GM21786 (cell line): ENCODE measurements around the gene TFAP2D.

Source experiments
- ATAC-seq: cut with Tn5 transposase; IDR thresholded peaks from one replicate; pipeline ENCODE4 v1.9.1; 2021; ENCODE audit not compliant: unreplicated experiment

TFAP2D gene

GRCh38 chr6:50713226-50713625 is at the start of gene TFAP2D:
Gene TFAP2D, plus strand, starts transcription at chr6:50713526. Its CDS starts 530 bp downstream, at chr6:50714056.
- no peak for ATAC-seq

- ATAC-seq: no peak
These were observed 49.5 kb upstream of the TFAP2D start for GRCh38 chr6:50663806-50664205.

GRCh38 chr6:50666089-50666488 is 47.2 kb upstream of the TFAP2D start:
- ATAC-seq: no peak

GRCh38 chr6:50681213-50681824 is 32.0 kb upstream of the TFAP2D start:
- ATAC-seq: no peak

- ATAC-seq: no peak
These were observed 24.1 kb upstream of the TFAP2D start for GRCh38 chr6:50689210-50689609.

GRCh38 chr6:50691814-50692495 is 21.4 kb upstream of the TFAP2D start:
- ATAC-seq: no peak

- no peak for ATAC-seq
These were observed 14.8 kb upstream of the TFAP2D start for GRCh38 chr6:50698546-50698945.

GRCh38 chr6:50699051-50699775 is 14.1 kb upstream of the TFAP2D start:
- no peak for ATAC-seq

GRCh38 chr6:50706575-50706974 is 6.8 kb upstream of the TFAP2D start:
- no peak for ATAC-seq

GRCh38 chr6:50707191-50707590 is 6.1 kb upstream of the TFAP2D start:
- ATAC-seq: no peak

- ATAC-seq: no peak
These were observed 5.5 kb upstream of the TFAP2D start for GRCh38 chr6:50707652-50708300.

- no peak for ATAC-seq
These were observed 4.5 kb upstream of the TFAP2D start for GRCh38 chr6:50708664-50709365.

- no peak for ATAC-seq
These were observed 4.0 kb upstream of the TFAP2D start for GRCh38 chr6:50709366-50709734.

GRCh38 chr6:50711686-50712085 is 1.6 kb upstream of the TFAP2D start:
- no peak for ATAC-seq

GRCh38 chr6:50712291-50712690 is 1.0 kb upstream of the TFAP2D start:
- ATAC-seq: no peak

- ATAC-seq: no peak
These were observed 706 bp downstream of the TFAP2D start for GRCh38 chr6:50713977-50714486.

GRCh38 chr6:50714487-50715379 is 1.4 kb downstream of the TFAP2D start:
- ATAC-seq: no peak

GRCh38 chr6:50716899-50717509 is 3.7 kb downstream of the TFAP2D start:
- no peak for ATAC-seq

GRCh38 chr6:50717734-50718457 is 4.6 kb downstream of the TFAP2D start:
- no peak for ATAC-seq
